IMR-90 (cell line): ENCODE measurements around the gene NRP1. TPM values are rescaled to one million over a fixed set of nuclear protein-coding genes. Genes with fewer than 3 reads are reported as not detected.

ENCODE experiments used
- ATAC-seq: fragments of 200-7000 bp; cut with Tn5 transposase; 2 replicates; pipeline ENCODE4 v1.9.1; 2020; ENCODE audit warnings: low read depth, mild to moderate bottlenecking, moderate library complexity
- BruUV-seq: library from RNA; stranded (reverse); fragments of 400-500 nt; replicated peaks from 2 replicates; lab custom pipeline; 2021; lab: Mats Ljungman, UMichigan
- CTCF ChIA-PET: fragments of 300-600 bp; formaldehyde crosslinking; extraction: SDS; loops from one replicate; lab custom pipeline; 2021; ENCODE audit warnings: antibody characterized with exemption; lab: Yijun Ruan, JAX
- POLR2A ChIA-PET: fragments of 300-600 bp; sonication (Branson Sonifier 250); formaldehyde crosslinking; loops from one replicate; lab custom pipeline; 2022; ENCODE audit warnings: antibody characterized with exemption; ENCODE audit not compliant: unreplicated experiment; lab: Charles Lee
- DNase-seq: peaks from one replicate; pipeline ENCODE4 v3.0.0; 2013
- H2AFZ ChIP-seq: replicated peaks from 2 replicates; pipeline ENCODE3; 2013; ENCODE audit warnings: low read length, mild to moderate bottlenecking; ENCODE audit not compliant: poor library complexity
- H2AK5ac ChIP-seq: 2 replicates; pipeline ENCODE4 v1.6.1; 2013; ENCODE audit warnings: low read depth, low read length, inconsistent platforms
- H2AK9ac ChIP-seq: replicated peaks from 2 replicates; pipeline ENCODE3; 2013; ENCODE audit warnings: mild to moderate bottlenecking, low read depth, low read length, moderate library complexity; ENCODE audit not compliant: poor library complexity
- H2BK120ac ChIP-seq: 2 replicates; pipeline ENCODE4 v1.6.1; 2013; ENCODE audit warnings: low read depth, low read length, inconsistent platforms
- H2BK15ac ChIP-seq: 3 replicates; pipeline ENCODE4 v1.6.1; 2013; ENCODE audit warnings: low read depth, low read length, inconsistent platforms
- H2BK20ac ChIP-seq: 2 replicates; pipeline ENCODE4 v1.6.1; 2013; ENCODE audit warnings: low read depth, mild to moderate bottlenecking, inconsistent platforms, low read length, moderate library complexity
- H2BK5ac ChIP-seq: 2 replicates; pipeline ENCODE4 v1.6.1; 2013; ENCODE audit warnings: mild to moderate bottlenecking, low read depth, low read length, inconsistent platforms; ENCODE audit not compliant: poor library complexity, severe bottlenecking
- H3K14ac ChIP-seq: replicated peaks from 2 replicates; pipeline ENCODE4 v1.6.1; 2013; ENCODE audit warnings: low read depth, low read length, inconsistent platforms
- H3K18ac ChIP-seq: 2 replicates; pipeline ENCODE4 v1.6.1; 2013; ENCODE audit warnings: low read depth, low read length, control low read depth
- H3K23ac ChIP-seq: 2 replicates; pipeline ENCODE4 v1.6.1; 2013; ENCODE audit warnings: low read depth, low read length, inconsistent platforms
- H3K27ac ChIP-seq: 2 replicates; pipeline ENCODE4 v1.5.1; 2013; ENCODE audit warnings: mild to moderate bottlenecking, control low read depth, low read length; ENCODE audit not compliant: insufficient read depth
- H3K27me3 ChIP-seq: 2 replicates; pipeline ENCODE4 v1.6.1; 2013; ENCODE audit warnings: low read length; ENCODE audit not compliant: control insufficient read depth, insufficient read depth
- H3K36me3 ChIP-seq: 2 replicates; pipeline ENCODE4 v1.6.1; 2013; ENCODE audit warnings: low read length, mixed read lengths; ENCODE audit not compliant: control insufficient read depth, insufficient read depth
- H3K4ac ChIP-seq: 2 replicates; pipeline ENCODE4 v1.6.1; 2013; ENCODE audit warnings: low read depth, low read length, inconsistent platforms
- H3K4me1 ChIP-seq: 2 replicates; pipeline ENCODE4 v1.6.1; 2013; ENCODE audit warnings: low read length, mixed read lengths; ENCODE audit not compliant: control insufficient read depth, insufficient read depth
- H3K4me2 ChIP-seq: 2 replicates; pipeline ENCODE4 v1.6.1; 2013; ENCODE audit warnings: low read depth, mild to moderate bottlenecking, control low read depth, low read length, moderate library complexity
- H3K4me3 ChIP-seq: 2 replicates; pipeline ENCODE4 v1.5.1; 2013; ENCODE audit warnings: low read depth, mild to moderate bottlenecking, control low read depth, low read length, moderate library complexity; ENCODE audit not compliant: insufficient read depth
- H3K56ac ChIP-seq: 2 replicates; pipeline ENCODE4 v1.6.1; 2013; ENCODE audit warnings: low read length, inconsistent platforms; ENCODE audit not compliant: insufficient read depth; ENCODE audit errors: extremely low read depth
- H3K79me1 ChIP-seq, 2 experiments: 2 replicates each; pipeline ENCODE4 v1.6.1; 2013; ENCODE audit warnings: low read length in 2 of 2, inconsistent platforms in 1 of 2, low read depth in 1 of 2
- H3K9ac ChIP-seq: 2 replicates; pipeline ENCODE4 v1.6.1; 2013; ENCODE audit warnings: low read depth, low read length, control low read depth
- H3K9me1 ChIP-seq: 2 replicates; pipeline ENCODE4 v1.6.1; 2013; ENCODE audit warnings: low read length, inconsistent platforms; ENCODE audit not compliant: insufficient read depth
- H3K9me3 ChIP-seq: 2 replicates; pipeline ENCODE4 v1.6.1; 2013; ENCODE audit warnings: low read length; ENCODE audit not compliant: control insufficient read depth, insufficient read depth
- H4K20me1 ChIP-seq: 2 replicates; pipeline ENCODE4 v1.6.1; 2013; ENCODE audit warnings: low read length, inconsistent platforms; ENCODE audit not compliant: insufficient read depth
- H4K5ac ChIP-seq: 2 replicates; pipeline ENCODE4 v1.6.1; 2013; ENCODE audit warnings: mild to moderate bottlenecking, low read depth, low read length, control low read depth
- H4K8ac ChIP-seq, 2 experiments: 2 replicates each; pipeline ENCODE4 v1.6.1; 2013; ENCODE audit warnings: low read depth in 2 of 2, low read length in 2 of 2, control low read depth in 1 of 2, inconsistent platforms in 1 of 2
- H4K91ac ChIP-seq: 2 replicates; pipeline ENCODE4 v1.6.1; 2013; ENCODE audit warnings: low read depth, low read length, inconsistent platforms; ENCODE audit not compliant: insufficient read depth
- BHLHE40 ChIP-seq: fragments of 150-350 bp; IDR thresholded peaks from 2 replicates; pipeline ENCODE4 v1.6.1; 2016; ENCODE audit warnings: mild to moderate bottlenecking, low read depth, low read length
- CEBPB ChIP-seq: IDR thresholded peaks from 2 replicates; pipeline ENCODE4 v1.6.1; 2012; ENCODE audit warnings: low read depth, low read length, improper control_type of control experiment
- CHD1 ChIP-seq: IDR thresholded peaks from 2 replicates; pipeline ENCODE4 v1.6.1; 2012; ENCODE audit warnings: low read depth, low read length, improper control_type of control experiment
- CTCF ChIP-seq: conservative IDR thresholded peaks from 2 replicates; pipeline ENCODE4 v1.5.1; 2012; ENCODE audit warnings: mild to moderate bottlenecking, low read depth, low read length, improper control_type of control experiment
- ELK1 ChIP-seq: fragments of 150-350 bp; IDR thresholded peaks from 2 replicates; pipeline ENCODE4 v1.6.1; 2016; ENCODE audit warnings: low read depth, mild to moderate bottlenecking, low read length, moderate library complexity, borderline replicate concordance
- FOS ChIP-seq: fragments of 150-350 bp; IDR thresholded peaks from 2 replicates; pipeline ENCODE4 v1.6.1; 2016; ENCODE audit warnings: low read depth, low read length
- MAFK ChIP-seq: IDR thresholded peaks from 2 replicates; pipeline ENCODE4 v1.6.1; 2012; ENCODE audit warnings: low read depth, low read length, improper control_type of control experiment
- MAZ ChIP-seq: IDR thresholded peaks from 2 replicates; pipeline ENCODE4 v1.6.1; 2012; ENCODE audit warnings: low read depth, mild to moderate bottlenecking, low read length, improper control_type of control experiment, moderate library complexity, borderline replicate concordance
- MXI1 ChIP-seq: IDR thresholded peaks from 2 replicates; pipeline ENCODE4 v1.6.1; 2012; ENCODE audit warnings: low read depth, mild to moderate bottlenecking, low read length, moderate library complexity, borderline replicate concordance
- NFE2L2 ChIP-seq: fragments of 150-350 bp; IDR thresholded peaks from 2 replicates; pipeline ENCODE4 v1.6.1; 2016; ENCODE audit warnings: low read depth, mild to moderate bottlenecking, low read length
- POLR2A ChIP-seq: IDR thresholded peaks from 2 replicates; pipeline ENCODE4 v1.6.1; 2012; ENCODE audit warnings: mild to moderate bottlenecking, low read depth, low read length
- RAD21 ChIP-seq: IDR thresholded peaks from 2 replicates; pipeline ENCODE4 v1.6.1; 2012; ENCODE audit warnings: low read length, improper control_type of control experiment
- RCOR1 ChIP-seq: IDR thresholded peaks from 2 replicates; pipeline ENCODE4 v1.6.1; 2012; ENCODE audit warnings: mild to moderate bottlenecking, low read length, improper control_type of control experiment; ENCODE audit not compliant: insufficient replicate concordance
- RFX5 ChIP-seq: IDR thresholded peaks from 2 replicates; pipeline ENCODE4 v1.8.0; 2012; ENCODE audit warnings: low read depth, mild to moderate bottlenecking, low read length, moderate library complexity
- SMC3 ChIP-seq: fragments of 150-350 bp; IDR thresholded peaks from 2 replicates; pipeline ENCODE4 v1.6.1; 2016; ENCODE audit warnings: low read depth, mild to moderate bottlenecking, antibody characterized with exemption, low read length, moderate library complexity
- USF2 ChIP-seq: fragments of 150-350 bp; IDR thresholded peaks from 2 replicates; pipeline ENCODE4 v1.6.1; 2017; ENCODE audit warnings: mild to moderate bottlenecking, antibody characterized with exemption, low read length, low read depth
- WGBS, 2 experiments: methylation state at CpG; one replicate each; pipeline versions ENCODE4 v1.1.5 to v1.1.7; 2013; ENCODE audit warnings: missing lambda C conversion rate in 2 of 2; ENCODE audit not compliant: insufficient read length in 1 of 2; ENCODE audit errors: extremely low coverage in 2 of 2; 5-methylcytosine and 5-hydroxymethylcytosine counted together
- dilution Hi-C: fragments of 300-500 bp; cut with HindIII; formaldehyde crosslinking; loops from one replicate; pipeline ENCODE4 v1.14.3; 2018; ENCODE audit warnings: low sequenced_read_pairs; ENCODE audit not compliant: unreplicated experiment
- in situ Hi-C: fragments of 300-500 bp; cut with MboI; formaldehyde crosslinking; loops from 3 replicates; pipeline ENCODE4 v1.14.3; 2019; ENCODE audit warnings: low sequenced_read_pairs, inconsistent platforms, mixed read lengths
- intact Hi-C: fragments of 100-400 bp; cut with micrococcal nuclease; formaldehyde crosslinking; loops from 2 replicates; pipeline ENCODE4 v1.10.0; 2022
- polyA plus RNA-seq, 3 experiments: library from polyadenylated mRNA; depleted of rRNA; stranded (reverse); fragments of >200 nt; gene quantifications; 2 replicates each; pipeline ENCODE4 v1.2.3, GENCODE V29; 2012; ENCODE audit warnings: low replicate concordance in 1 of 3
- total RNA-seq: library from RNA; depleted of rRNA; stranded (reverse); fragments of >200 nt; gene quantifications from 2 replicates; pipeline ENCODE4 v1.2.3, GENCODE V29; 2012

NRP1 gene
- total and polyA plus RNA-seq, 2 of the 4 experiments (the other 2 are of a cell fraction) = 108 to 227 TPM

GRCh38 chr10:33321516-33321915 is 13.0 kb downstream of the NRP1 start:
- Histone ChIP-seq H2BK5ac (peak overlapping the region; percentile 1), H3K4me3 (no peak overlapping the region), H2AK5ac (no peak overlapping the region), H4K8ac (no peak overlapping the region), H3K4ac (no peak overlapping the region), H2AFZ (no peak overlapping the region), H3K9ac (no peak overlapping the region), H4K91ac (no peak overlapping the region), H4K5ac (no peak overlapping the region; the same call in 1 of the 2 replicates), H3K14ac (no peak overlapping the region), H3K36me3 (peaks cover 8% of the 10 kb centered on the region), H2BK120ac (no peak overlapping the region), H3K9me3 (no peaks in the 10 kb centered on the region), H2BK15ac (no peak overlapping the region), H4K20me1 (0 out of 2 replicates have a peak, but pooled peaks cover 3% of the 10 kb centered on the region), H3K56ac (no peak overlapping the region), H3K27me3 (no peaks in the 10 kb centered on the region), H3K18ac (no peak overlapping the region), H3K4me2 (0 out of 2 replicates have a peak overlapping the region, but pooled peaks have one; percentile 2), H3K4me1 (peaks cover 8% of the 10 kb centered on the region), H3K79me1 (peaks cover 27 to 71% of the 10 kb centered on the region in 2 experiments), H2AK9ac (no peak overlapping the region), H3K9me1 (peaks cover 9% of the 10 kb centered on the region), H2BK20ac (peak overlapping the region; percentile 7; the same call in 1 of the 2 replicates), H3K23ac (no peak overlapping the region), H3K27ac (no peak overlapping the region)
- TF ChIP-seq ELK1 (no peak), MXI1 (no peak), RAD21 (no peak), BHLHE40 (no peak), RCOR1 (no peak), MAZ (no peak), SMC3 (no peak), CEBPB (no peak), RFX5 (no peak), POLR2A (no peak), CTCF (no peak), USF2 (no peak), CHD1 (no peak), NFE2L2 (no peak), FOS (no peak), MAFK (no peak)
- BruUV-seq = no TSS peak
- WGBS, 2 experiments = 39% methylated on average over 4 of the region's 6 CpGs; no CpG with 5 or more reads in 1 of the 2 experiments
- ATAC-seq = no peak
- DNase-seq = no peak
- POLR2A ChIA-PET = no interaction called here
- dilution Hi-C loops = no loop called here
- CTCF ChIA-PET = interaction anchor here (1.5 kb wide), 1 partner anchor 128 kb away, joined by 5 read pairs; no protein-coding TSS in a partner anchor
- in situ Hi-C loops = no loop called here
- intact Hi-C loops = no loop called here
